ENCODE results near the gene DYRK4. TPM values are rescaled to one million over a fixed set of nuclear protein-coding genes. Genes with fewer than 3 reads are reported as not detected.

The DYRK4 gene
- total and polyA plus RNA-seq, 2 donors from 2014 or later: 32.8 to 49.0 TPM

- no peak for FAIRE-seq
These were observed 41.9 kb downstream of the DYRK4 start for GRCh38 chr12:4603946-4604345.

GRCh38 chr12:4604684-4605193 is 42.7 kb downstream of the DYRK4 start:
- no peaks in the 10 kb centered on the region for H3K4me1 ChIP-seq (ENCODE audit: control insufficient read depth in 2 of 3, insufficient read depth in 2 of 3, low read depth in 1 of 3, low read length in 3 of 3)
- FAIRE-seq: peak; percentile 66
- H3K27me3 ChIP-seq (ENCODE audit: control insufficient read depth, insufficient read depth, low read length): no peaks in the 10 kb centered on the region
- H3K36me3 ChIP-seq (ENCODE audit: control insufficient read depth in 2 of 3, insufficient read depth in 3 of 3, low read length in 3 of 3): peaks cover 0 to 2% (median under 1%) of the 10 kb centered on the region in 3 donors
- H3K4me3 ChIP-seq (ENCODE audit: low read length in 3 of 3): peak overlapping the region; percentile 80 to 96 (median 96)
- DNase-seq: peak; percentile 82 to 95 (median 85)
- peak overlapping the region; percentile 81 to 88 (median 88) for H3K9ac ChIP-seq (ENCODE audit: low read length in 3 of 3)
- TF ChIP-seq CTCF (IDR thresholded peaks at IDR 0.05; ENCODE audit: borderline replicate concordance, extremely low read depth, insufficient read depth): peak; percentile 95
- intact Hi-C loops (cut with DNase I): no loop called here
- H3K27ac ChIP-seq (ENCODE audit: low read depth in 2 of 2, low read length in 2 of 2): no peak overlapping the region
- no peaks in the 10 kb centered on the region for H3K9me3 ChIP-seq (ENCODE audit: control insufficient read depth in 2 of 3, insufficient read depth in 1 of 3, low read length in 3 of 3)

More at GRCh38 chr12:4603946-4604345, 41.9 kb downstream of the DYRK4 start:
- intact Hi-C loops (cut with DNase I): no loop called here
- Histone ChIP-seq H3K27ac (ENCODE audit: low read depth in 2 of 2, low read length in 2 of 2) (no peak overlapping the region), H3K9me3 (ENCODE audit: control insufficient read depth in 2 of 3, insufficient read depth in 1 of 3, low read length in 3 of 3) (no peaks in the 10 kb centered on the region), H3K36me3 (ENCODE audit: control insufficient read depth in 2 of 3, insufficient read depth in 3 of 3, low read length in 3 of 3) (peaks cover 0 to under 1% (median 0%) of the 10 kb centered on the region in 3 donors), H3K9ac (ENCODE audit: low read length in 3 of 3) (no peak overlapping the region), H3K4me3 (ENCODE audit: low read length in 3 of 3) (no peak overlapping the region), H3K27me3 (ENCODE audit: control insufficient read depth, insufficient read depth, low read length) (no peaks in the 10 kb centered on the region), H3K4me1 (ENCODE audit: control insufficient read depth in 2 of 3, insufficient read depth in 2 of 3, low read depth in 1 of 3, low read length in 3 of 3) (no peaks in the 10 kb centered on the region)
- no peak for TF ChIP-seq CTCF (IDR thresholded peaks at IDR 0.05; ENCODE audit: borderline replicate concordance, extremely low read depth, insufficient read depth)
- DNase-seq: no peak

GRCh38 chr12:4607056-4607455 is 45.0 kb downstream of the DYRK4 start:
- FAIRE-seq: no peak
- TF ChIP-seq CTCF (IDR thresholded peaks at IDR 0.05; ENCODE audit: borderline replicate concordance, extremely low read depth, insufficient read depth): no peak
- H3K9ac ChIP-seq (ENCODE audit: low read length in 3 of 3): no peak overlapping the region
- no peaks in the 10 kb centered on the region for H3K4me1 ChIP-seq (ENCODE audit: control insufficient read depth in 2 of 3, insufficient read depth in 2 of 3, low read depth in 1 of 3, low read length in 3 of 3)
- no peak overlapping the region for H3K4me3 ChIP-seq (ENCODE audit: low read length in 3 of 3)
- H3K27me3 ChIP-seq (ENCODE audit: control insufficient read depth, insufficient read depth, low read length): no peaks in the 10 kb centered on the region
- DNase-seq: no peak
- intact Hi-C loops (cut with DNase I): no loop called here
- no peaks in the 10 kb centered on the region for H3K9me3 ChIP-seq (ENCODE audit: control insufficient read depth in 2 of 3, insufficient read depth in 1 of 3, low read length in 3 of 3)
- no peak overlapping the region for H3K27ac ChIP-seq (ENCODE audit: low read depth in 2 of 2, low read length in 2 of 2)
- H3K36me3 ChIP-seq (ENCODE audit: control insufficient read depth in 2 of 3, insufficient read depth in 3 of 3, low read length in 3 of 3): peaks cover 0 to 16% (median 7%) of the 10 kb centered on the region in 3 donors

GRCh38 chr12:4609071-4609470 is 47.1 kb downstream of the DYRK4 start:
- H3K4me1 ChIP-seq (ENCODE audit: control insufficient read depth in 2 of 3, insufficient read depth in 2 of 3, low read depth in 1 of 3, low read length in 3 of 3): no peaks in the 10 kb centered on the region
- no peaks in the 10 kb centered on the region for H3K9me3 ChIP-seq (ENCODE audit: control insufficient read depth in 2 of 3, insufficient read depth in 1 of 3, low read length in 3 of 3)
- no peak for TF ChIP-seq CTCF (IDR thresholded peaks at IDR 0.05; ENCODE audit: borderline replicate concordance, extremely low read depth, insufficient read depth)
- FAIRE-seq (no peak), DNase-seq (no peak)
- H3K27me3 ChIP-seq (ENCODE audit: control insufficient read depth, insufficient read depth, low read length): no peaks in the 10 kb centered on the region
- H3K9ac ChIP-seq (ENCODE audit: low read length in 3 of 3): no peak overlapping the region
- intact Hi-C loops (cut with DNase I): no loop called here
- no peak overlapping the region for H3K4me3 ChIP-seq (ENCODE audit: low read length in 3 of 3)
- H3K27ac ChIP-seq (ENCODE audit: low read depth in 2 of 2, low read length in 2 of 2): no peak overlapping the region
- peaks cover 3 to 32% (median 18%) of the 10 kb centered on the region in 3 donors for H3K36me3 ChIP-seq (ENCODE audit: control insufficient read depth in 2 of 3, insufficient read depth in 3 of 3, low read length in 3 of 3)

Data from kidney (tissue), 14 donors.